Ishikawa (cell line): ENCODE measurements around the gene KAT8.

ENCODE experiments used
- FOXM1 ChIP-seq: IDR thresholded peaks from 2 replicates; pipeline ENCODE4 v1.6.1; 2012; ENCODE audit warnings: low read depth, borderline replicate concordance
- MAX ChIP-seq: IDR thresholded peaks from 2 replicates; pipeline ENCODE4 v1.6.1; 2012
- YY1 ChIP-seq: IDR thresholded peaks from 2 replicates; pipeline ENCODE4 v1.6.1; 2012; ENCODE audit warnings: low read depth
- TF ChIP-seq, protein P1 (sequence below): IDR thresholded peaks from 2 replicates; pipeline ENCODE4 v1.6.1; 2012; ENCODE audit warnings: low read depth, mild to moderate bottlenecking

DNA sequence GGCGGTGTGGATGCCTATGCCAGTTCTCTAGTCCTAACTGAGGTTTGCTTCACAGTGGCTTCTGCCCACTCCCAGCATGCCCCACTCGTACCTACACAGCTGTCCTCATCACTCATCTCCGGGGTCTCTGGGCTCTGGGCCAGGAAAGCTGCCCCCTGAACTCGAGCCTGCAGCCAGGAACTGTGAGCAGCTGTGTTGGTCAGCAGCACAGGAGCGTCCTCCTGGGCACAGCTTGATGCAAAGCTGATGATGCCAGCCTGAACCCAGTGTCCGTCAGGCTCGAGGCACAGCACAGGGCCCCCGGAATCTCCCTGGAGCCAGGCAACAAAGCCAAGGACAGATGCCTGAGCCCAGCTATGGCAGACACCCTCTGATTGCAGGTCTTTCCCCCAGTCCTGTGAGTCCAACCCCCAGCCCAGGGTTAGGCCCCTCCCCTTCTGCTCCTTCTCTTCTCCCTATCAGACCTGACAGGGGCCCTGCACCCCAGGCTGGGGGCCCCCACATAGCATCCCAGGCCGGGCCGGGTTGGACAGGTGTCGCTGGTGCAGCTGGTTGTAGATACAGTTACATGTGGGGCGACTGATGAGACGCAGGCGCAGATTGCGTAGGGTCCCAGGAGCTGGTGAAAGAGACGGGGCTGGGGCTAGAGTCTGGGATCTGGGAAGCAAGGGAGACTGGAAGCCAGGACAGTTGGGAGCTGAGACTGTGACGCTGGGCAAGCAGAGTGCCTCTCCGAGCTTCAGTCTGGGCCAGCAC is 31.4 kb upstream of the KAT8 start:
- TF ChIP-seq, protein P1, sequence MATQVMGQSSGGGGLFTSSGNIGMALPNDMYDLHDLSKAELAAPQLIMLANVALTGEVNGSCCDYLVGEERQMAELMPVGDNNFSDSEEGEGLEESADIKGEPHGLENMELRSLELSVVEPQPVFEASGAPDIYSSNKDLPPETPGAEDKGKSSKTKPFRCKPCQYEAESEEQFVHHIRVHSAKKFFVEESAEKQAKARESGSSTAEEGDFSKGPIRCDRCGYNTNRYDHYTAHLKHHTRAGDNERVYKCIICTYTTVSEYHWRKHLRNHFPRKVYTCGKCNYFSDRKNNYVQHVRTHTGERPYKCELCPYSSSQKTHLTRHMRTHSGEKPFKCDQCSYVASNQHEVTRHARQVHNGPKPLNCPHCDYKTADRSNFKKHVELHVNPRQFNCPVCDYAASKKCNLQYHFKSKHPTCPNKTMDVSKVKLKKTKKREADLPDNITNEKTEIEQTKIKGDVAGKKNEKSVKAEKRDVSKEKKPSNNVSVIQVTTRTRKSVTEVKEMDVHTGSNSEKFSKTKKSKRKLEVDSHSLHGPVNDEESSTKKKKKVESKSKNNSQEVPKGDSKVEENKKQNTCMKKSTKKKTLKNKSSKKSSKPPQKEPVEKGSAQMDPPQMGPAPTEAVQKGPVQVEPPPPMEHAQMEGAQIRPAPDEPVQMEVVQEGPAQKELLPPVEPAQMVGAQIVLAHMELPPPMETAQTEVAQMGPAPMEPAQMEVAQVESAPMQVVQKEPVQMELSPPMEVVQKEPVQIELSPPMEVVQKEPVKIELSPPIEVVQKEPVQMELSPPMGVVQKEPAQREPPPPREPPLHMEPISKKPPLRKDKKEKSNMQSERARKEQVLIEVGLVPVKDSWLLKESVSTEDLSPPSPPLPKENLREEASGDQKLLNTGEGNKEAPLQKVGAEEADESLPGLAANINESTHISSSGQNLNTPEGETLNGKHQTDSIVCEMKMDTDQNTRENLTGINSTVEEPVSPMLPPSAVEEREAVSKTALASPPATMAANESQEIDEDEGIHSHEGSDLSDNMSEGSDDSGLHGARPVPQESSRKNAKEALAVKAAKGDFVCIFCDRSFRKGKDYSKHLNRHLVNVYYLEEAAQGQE: no peak
- TF ChIP-seq FOXM1 (no peak), MAX (no peak), YY1 (no peak)
